Gastroesophageal sphincter (tissue), 4 donors: ENCODE measurements around the gene KIF3A. TPM values are rescaled to one million over a fixed set of nuclear protein-coding genes. Genes with fewer than 3 reads are reported as not detected.

Source experiments
- ATAC-seq: fragments of 150-250 bp; one replicate; pipeline ENCODE4 v1.9.1; 2016; ENCODE audit warnings: mild to moderate bottlenecking, moderate library complexity
- H3K27ac ChIP-seq, 4 donors: fragments of 200-600 bp; sonication (generic) in 3 of 4; 1 replicate in 3 of 4; 2 replicates in 1 of 4; pipeline ENCODE4 v1.5.1; 2016 to 2019
- H3K27me3 ChIP-seq: fragments of 200-600 bp; sonication (generic); one replicate; pipeline ENCODE4 v1.5.1; 2019
- H3K36me3 ChIP-seq, 2 donors: fragments of 200-600 bp; sonication (generic); one replicate each; pipeline ENCODE4 v1.5.1; 2019; ENCODE audit warnings: control low read depth in 1 of 2
- H3K4me1 ChIP-seq, 3 donors: fragments of 200-600 bp; sonication (generic); 1 replicate in 2 of 3; 2 replicates in 1 of 3; pipeline ENCODE4 v1.5.1; 2016 to 2019; ENCODE audit warnings: control low read depth in 2 of 3
- H3K4me3 ChIP-seq, 2 donors: fragments of 200-600 bp; sonication (generic); one replicate each; pipeline ENCODE4 v1.5.1; 2019; ENCODE audit warnings: mild to moderate bottlenecking in 1 of 2, moderate library complexity in 1 of 2
- H3K9me3 ChIP-seq, 3 donors: fragments of 200-600 bp; sonication (generic); one replicate each; pipeline ENCODE4 v1.5.1; 2017 to 2019; ENCODE audit warnings: control low read depth in 2 of 3
- EP300 ChIP-seq: sonication (generic); formaldehyde crosslinking; IDR thresholded peaks from one replicate; pipeline ENCODE4 v1.6.1; 2017; ENCODE audit warnings: antibody characterized with exemption, mild to moderate bottlenecking
- POLR2A ChIP-seq, 2 donors: fragments of 450-650 bp; IDR thresholded peaks; one replicate each; pipeline ENCODE4 v1.6.1; 2017; ENCODE audit warnings: antibody characterized with exemption in 2 of 2, mild to moderate bottlenecking in 2 of 2, moderate library complexity in 1 of 2
- POLR2AphosphoS5 ChIP-seq: sonication (generic); formaldehyde crosslinking; IDR thresholded peaks from one replicate; pipeline ENCODE4 v1.6.1; 2017; ENCODE audit warnings: antibody characterized with exemption
- whole genome bisulfite sequencing, 2 donors: methylation state at CpG; one replicate each; pipeline ENCODE4 v1.1.5; 2018; ENCODE audit warnings: low coverage in 1 of 2; 5-methylcytosine and 5-hydroxymethylcytosine counted together
- total RNA-seq, 4 donors: library from RNA; depleted of rRNA; stranded (reverse); fragments of >200 nt; gene quantifications; one replicate each; pipeline ENCODE4 v1.1.0, GENCODE V29; 2016
- TF ChIP-seq, protein P1 (sequence below), 4 experiments: fragments of 200-600 bp in 2 of 4; fragments of 450-650 bp in 2 of 4; sonication (generic) in 1 of 4; IDR thresholded peaks; one replicate each; pipeline ENCODE4 v1.5.1; 2017 to 2019; ENCODE audit warnings: antibody characterized with exemption in 4 of 4, mild to moderate bottlenecking in 2 of 4, moderate library complexity in 2 of 4

The KIF3A gene
- total RNA-seq, 4 donors from 2014 or later = 5.9 to 12.5 (median 7.7) TPM

DNA sequence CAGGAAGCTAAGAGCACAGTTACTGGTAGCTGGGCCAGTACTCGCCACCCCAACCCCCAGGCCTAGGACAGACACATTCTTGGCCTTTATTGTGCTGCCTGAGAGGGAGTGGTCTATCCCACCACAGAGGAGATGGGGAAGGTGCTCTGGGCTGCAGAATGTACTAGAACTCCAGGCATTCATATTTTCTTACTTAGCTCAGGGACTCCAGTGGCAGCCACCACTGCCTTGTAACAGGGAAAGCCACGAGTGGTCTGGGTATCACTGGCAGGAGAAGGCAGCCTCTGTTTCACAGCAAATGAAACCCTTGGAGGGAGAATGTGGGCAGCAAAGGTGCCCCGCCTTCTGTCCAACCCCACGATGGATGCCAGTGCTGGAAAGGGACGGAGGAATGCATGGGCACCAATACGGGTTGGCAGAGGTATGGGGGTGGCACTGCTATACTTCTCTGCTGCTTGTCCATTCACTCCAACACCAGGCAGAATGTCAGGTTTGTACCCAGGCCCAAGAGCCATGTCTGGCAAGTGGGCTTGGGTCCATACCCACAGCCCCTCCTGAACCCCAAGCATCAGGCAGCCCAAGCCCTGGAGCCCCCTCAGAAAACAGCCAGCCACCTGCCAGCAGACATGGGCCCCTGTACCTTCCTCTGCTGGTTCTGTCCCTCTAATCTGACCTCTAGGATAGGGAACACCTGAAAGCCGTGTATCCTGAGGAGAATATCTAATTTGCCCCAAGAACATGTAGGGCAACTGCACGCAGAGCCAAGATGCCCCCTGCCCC, 35.1 kb upstream of the KIF3A start:
- Histone ChIP-seq H3K27me3 (no peaks in the 10 kb centered on the region), H3K4me1 (peaks cover 0 to 88% (median 47%) of the 10 kb centered on the region in 3 donors), H3K27ac (peak overlapping the region in 3 of 4 donors; percentile 63 to 68 (median 64)), H3K4me3 (no peak overlapping the region), H3K36me3 (no peaks in the 10 kb centered on the region), H3K9me3 (no peaks in the 10 kb centered on the region)
- ATAC-seq = no peak
- WGBS, 2 donors = 59 to 60% methylated on average over 3 to 5 of the region's 8 CpGs
- TF ChIP-seq POLR2A (IDR thresholded peaks at IDR 0.05) (no peak), EP300 (no peak), POLR2AphosphoS5 (no peak)
- TF ChIP-seq, protein P1, sequence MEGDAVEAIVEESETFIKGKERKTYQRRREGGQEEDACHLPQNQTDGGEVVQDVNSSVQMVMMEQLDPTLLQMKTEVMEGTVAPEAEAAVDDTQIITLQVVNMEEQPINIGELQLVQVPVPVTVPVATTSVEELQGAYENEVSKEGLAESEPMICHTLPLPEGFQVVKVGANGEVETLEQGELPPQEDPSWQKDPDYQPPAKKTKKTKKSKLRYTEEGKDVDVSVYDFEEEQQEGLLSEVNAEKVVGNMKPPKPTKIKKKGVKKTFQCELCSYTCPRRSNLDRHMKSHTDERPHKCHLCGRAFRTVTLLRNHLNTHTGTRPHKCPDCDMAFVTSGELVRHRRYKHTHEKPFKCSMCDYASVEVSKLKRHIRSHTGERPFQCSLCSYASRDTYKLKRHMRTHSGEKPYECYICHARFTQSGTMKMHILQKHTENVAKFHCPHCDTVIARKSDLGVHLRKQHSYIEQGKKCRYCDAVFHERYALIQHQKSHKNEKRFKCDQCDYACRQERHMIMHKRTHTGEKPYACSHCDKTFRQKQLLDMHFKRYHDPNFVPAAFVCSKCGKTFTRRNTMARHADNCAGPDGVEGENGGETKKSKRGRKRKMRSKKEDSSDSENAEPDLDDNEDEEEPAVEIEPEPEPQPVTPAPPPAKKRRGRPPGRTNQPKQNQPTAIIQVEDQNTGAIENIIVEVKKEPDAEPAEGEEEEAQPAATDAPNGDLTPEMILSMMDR (IDR thresholded peaks at IDR 0.05) = no peak

GRCh38 chr5:132771503-132771998, 34.2 kb upstream of the KIF3A start:
- H3K4me1 ChIP-seq = peaks cover 0 to 96% (median 57%) of the 10 kb centered on the region in 3 donors
- WGBS, 2 donors = 37 to 68% methylated on average over 4 of the region's 8 CpGs
- H3K27ac ChIP-seq = peak overlapping the region in 3 of 4 donors; percentile 63 to 68 (median 64)
- H3K27me3 ChIP-seq = no peaks in the 10 kb centered on the region
- H3K36me3 ChIP-seq = no peaks in the 10 kb centered on the region
- no peak overlapping the region for H3K4me3 ChIP-seq
- no peaks in the 10 kb centered on the region for H3K9me3 ChIP-seq
- peak; percentile 57 for ATAC-seq
- no peak for TF ChIP-seq EP300

- no peak for TF ChIP-seq POLR2AphosphoS5
- no peak for TF ChIP-seq POLR2A (IDR thresholded peaks at IDR 0.05)
- 43% methylated on average over 4 of the region's 8 CpGs; no CpG with 5 or more reads in 1 of the 2 donors for WGBS, 2 donors
- H3K9me3 ChIP-seq = no peaks in the 10 kb centered on the region
- H3K4me3 ChIP-seq = no peak overlapping the region
- peak; percentile 19 for ATAC-seq
- no peaks in the 10 kb centered on the region for H3K27me3 ChIP-seq
- H3K4me1 ChIP-seq = peaks cover 0 to 96% (median 58%) of the 10 kb centered on the region in 3 donors
- peak overlapping the region in 3 of 4 donors; percentile 47 to 68 (median 64) for H3K27ac ChIP-seq
- H3K36me3 ChIP-seq = no peaks in the 10 kb centered on the region
These were observed 33.3 kb upstream of the KIF3A start for GRCh38 chr5:132770476-132771159.

- H3K4me1 ChIP-seq = peaks cover 0 to 85% (median 53%) of the 10 kb centered on the region in 3 donors
- 100% methylated on average over 1 of the region's 3 CpGs; no CpG with 5 or more reads in 1 of the 2 donors for WGBS, 2 donors
These were observed 31.1 kb upstream of the KIF3A start for GRCh38 chr5:132768485-132768868.

GRCh38 chr5:132767150-132767549, 29.8 kb upstream of the KIF3A start:
- ATAC-seq = no peak
- H3K27me3 ChIP-seq = no peaks in the 10 kb centered on the region
- no peak overlapping the region for H3K4me3 ChIP-seq
- 52 to 58% methylated on average over 2 of the region's 2 CpGs for whole genome bisulfite sequencing, 2 donors
- no peak overlapping the region for H3K27ac ChIP-seq
- H3K9me3 ChIP-seq = no peaks in the 10 kb centered on the region
- TF ChIP-seq, protein P1 (IDR thresholded peaks at IDR 0.05) = no peak
- TF ChIP-seq EP300 (no peak), POLR2AphosphoS5 (no peak), POLR2A (IDR thresholded peaks at IDR 0.05) (no peak)
- H3K4me1 ChIP-seq = peaks cover 0 to 72% (median 44%) of the 10 kb centered on the region in 3 donors
- peaks cover 0 to 34% of the 10 kb centered on the region in 2 donors for H3K36me3 ChIP-seq

More at GRCh38 chr5:132768485-132768868, 31.1 kb upstream of the KIF3A start:
- TF ChIP-seq EP300 (no peak), POLR2A (IDR thresholded peaks at IDR 0.05) (no peak), POLR2AphosphoS5 (no peak)
- TF ChIP-seq, protein P1 (IDR thresholded peaks at IDR 0.05) = no peak
- H3K27me3 ChIP-seq = no peaks in the 10 kb centered on the region
- no peak for ATAC-seq
- no peak overlapping the region for H3K4me3 ChIP-seq
- H3K9me3 ChIP-seq = no peaks in the 10 kb centered on the region
- peaks cover 0 to 21% of the 10 kb centered on the region in 2 donors for H3K36me3 ChIP-seq
- H3K27ac ChIP-seq = peak overlapping the region in 1 of 4 donors; percentile 33
